A673 (cell line): ENCODE results near the gene FCRLA. TPM values are rescaled to one million over a fixed set of nuclear protein-coding genes. Genes with fewer than 3 reads are reported as not detected.
"Not testable (repeated sequence)": the region's sequence is repeated elsewhere in the genome, so short reads cannot be mapped to it uniquely, and the experiment has no call there.

Experiments
- BruUV-seq: library from RNA; stranded (reverse); fragments of 400-500 nt; replicated peaks from 2 replicates; lab custom pipeline; 2021; lab: Mats Ljungman, UMichigan
- CTCF ChIA-PET: fragments of 300-600 bp; sonication (Branson Sonifier 250); formaldehyde crosslinking; loops from one replicate; lab custom pipeline; 2022; ENCODE audit warnings: antibody characterized with exemption; lab: Charles Lee
- POLR2A ChIA-PET: fragments of 300-600 bp; sonication (Branson Sonifier 250); formaldehyde crosslinking; loops from one replicate; lab custom pipeline; 2022; ENCODE audit warnings: antibody characterized with exemption; ENCODE audit not compliant: low non-redundant PET; lab: Charles Lee
- DNase-seq: peaks from one replicate; pipeline ENCODE4 v3.0.0-alpha.2; 2015; ENCODE audit warnings: low spot score
- H3K27ac ChIP-seq: fragments of 200-600 bp; sonication (generic); 2 replicates; pipeline ENCODE4 v1.5.1; 2016; ENCODE audit warnings: mixed run types, low read depth, mild to moderate bottlenecking, mixed read lengths, antibody characterized with exemption, low read length; ENCODE audit not compliant: poor library complexity, severe bottlenecking
- H3K27me3 ChIP-seq: fragments of 200-600 bp; sonication (generic); replicated peaks from 2 replicates; pipeline ENCODE4 v1.6.1; 2017; ENCODE audit warnings: mixed run types, low read depth, mild to moderate bottlenecking, mixed read lengths, antibody characterized with exemption, low read length; ENCODE audit not compliant: insufficient read depth, poor library complexity
- H3K36me3 ChIP-seq: fragments of 200-600 bp; sonication (generic); 2 replicates; pipeline ENCODE4 v1.6.1; 2016; ENCODE audit warnings: mixed run types, mild to moderate bottlenecking, mixed read lengths, antibody characterized with exemption, low read length; ENCODE audit not compliant: insufficient read depth, poor library complexity, severe bottlenecking
- H3K4me1 ChIP-seq: fragments of 200-600 bp; sonication (generic); 2 replicates; pipeline ENCODE4 v1.6.1; 2017; ENCODE audit warnings: mixed run types, mild to moderate bottlenecking, mixed read lengths, antibody characterized with exemption, low read length; ENCODE audit not compliant: insufficient read depth, poor library complexity, severe bottlenecking
- H3K4me3 ChIP-seq: fragments of 200-600 bp; sonication (generic); 2 replicates; pipeline ENCODE4 v1.5.1; 2016; ENCODE audit warnings: low read depth, mixed run types, mild to moderate bottlenecking, mixed read lengths, low read length; ENCODE audit not compliant: poor library complexity, severe bottlenecking
- H3K9me3 ChIP-seq: fragments of 200-600 bp; sonication (generic); 2 replicates; pipeline ENCODE4 v1.6.1; 2016; ENCODE audit warnings: mixed run types, low read depth, mild to moderate bottlenecking, mixed read lengths, antibody characterized with exemption, low read length; ENCODE audit not compliant: poor library complexity, severe bottlenecking
- CTCF ChIP-seq: fragments of 300-800, 200-600 bp; sonication (generic); conservative IDR thresholded peaks from 2 replicates; pipeline ENCODE4 v1.5.1; 2017; ENCODE audit warnings: low read depth, mild to moderate bottlenecking, antibody characterized with exemption, low read length, moderate library complexity, mixed read lengths
- EZH2 ChIP-seq: fragments of 200-600 bp; sonication (generic); IDR thresholded peaks from 2 replicates; pipeline ENCODE4 v1.6.1; 2017; ENCODE audit warnings: borderline replicate concordance, low read depth, mild to moderate bottlenecking, mixed read lengths, antibody characterized with exemption, low read length; ENCODE audit not compliant: poor library complexity, severe bottlenecking
- intact Hi-C: fragments of 100-400 bp; cut with micrococcal nuclease; formaldehyde crosslinking; loops from one replicate; pipeline ENCODE4 v1.10.0; 2022; ENCODE audit not compliant: unreplicated experiment
- total RNA-seq: library from RNA; stranded (reverse); gene quantifications from 2 replicates; pipeline ENCODE4 v1.2.3, GENCODE V29; 2021

The FCRLA gene
- total RNA-seq, 1 experiment from 2014 or later, result not detected

- H3K9me3 ChIP-seq, result no peaks in the 10 kb centered on the region
- H3K4me1 ChIP-seq, result no peaks in the 10 kb centered on the region
- TF ChIP-seq CTCF (no peak), EZH2 (no peak)
- no peaks in the 10 kb centered on the region for H3K36me3 ChIP-seq
- no peak overlapping the region for H3K27ac ChIP-seq
- H3K27me3 ChIP-seq, result peaks cover 5% of the 10 kb centered on the region
- H3K4me3 ChIP-seq, result no peak overlapping the region
- intact Hi-C loops, result loop anchor here (5.0 kb wide), 1 partner anchor 33 kb away; the partner anchor contains the start of gene FCRLB
- no TSS peak for BruUV-seq
- ChIA-PET POLR2A (interaction anchor here (0.7 kb wide), 1 partner anchor 314 kb away, joined by 5 read pairs; no protein-coding TSS in a partner anchor), CTCF (no interaction called here)
- DNase-seq, result no peak
These were observed 18.1 kb upstream of the FCRLA start for GRCh38 chr1:161688946-161689345.

- no peaks in the 10 kb centered on the region for H3K9me3 ChIP-seq
- no peak overlapping the region for H3K27ac ChIP-seq
- no peak for TF ChIP-seq CTCF
- no peak for TF ChIP-seq EZH2
- no peaks in the 10 kb centered on the region for H3K4me1 ChIP-seq
- POLR2A ChIA-PET, result no interaction called here
- no peaks in the 10 kb centered on the region for H3K27me3 ChIP-seq
- H3K4me3 ChIP-seq, result no peak overlapping the region
- CTCF ChIA-PET, result no interaction called here
- intact Hi-C loops, result no loop called here
- BruUV-seq, result no TSS peak
- no peak for DNase-seq
- H3K36me3 ChIP-seq, result no peaks in the 10 kb centered on the region
These were observed 15.2 kb upstream of the FCRLA start for GRCh38 chr1:161691846-161692245.

- DNase-seq, H3K36me3 ChIP-seq, H3K27ac ChIP-seq, CTCF ChIA-PET, H3K4me1 ChIP-seq, H3K4me3 ChIP-seq, intact Hi-C loops, H3K9me3 ChIP-seq, POLR2A ChIA-PET, BruUV-seq, H3K27me3 ChIP-seq: not testable (repeated sequence)
These were observed 13.9 kb upstream of the FCRLA start for GRCh38 chr1:161693020-161693712.

- H3K9me3 ChIP-seq, BruUV-seq, H3K4me3 ChIP-seq, POLR2A ChIA-PET, H3K27me3 ChIP-seq, DNase-seq, H3K4me1 ChIP-seq, CTCF ChIA-PET, intact Hi-C loops, H3K36me3 ChIP-seq, H3K27ac ChIP-seq: not testable (repeated sequence)
These were observed 8.7 kb upstream of the FCRLA start for GRCh38 chr1:161698302-161698701.
